ENCODE data around the gene ADCY3. TPM values are rescaled to one million over a fixed set of nuclear protein-coding genes. Genes with fewer than 3 reads are reported as not detected.

Gene ADCY3
- polyA plus RNA-seq, 1 donor (not counting 4 experiments of a cell fraction or from before 2014, with no cell fraction given) = 33.2 TPM

DNA sequence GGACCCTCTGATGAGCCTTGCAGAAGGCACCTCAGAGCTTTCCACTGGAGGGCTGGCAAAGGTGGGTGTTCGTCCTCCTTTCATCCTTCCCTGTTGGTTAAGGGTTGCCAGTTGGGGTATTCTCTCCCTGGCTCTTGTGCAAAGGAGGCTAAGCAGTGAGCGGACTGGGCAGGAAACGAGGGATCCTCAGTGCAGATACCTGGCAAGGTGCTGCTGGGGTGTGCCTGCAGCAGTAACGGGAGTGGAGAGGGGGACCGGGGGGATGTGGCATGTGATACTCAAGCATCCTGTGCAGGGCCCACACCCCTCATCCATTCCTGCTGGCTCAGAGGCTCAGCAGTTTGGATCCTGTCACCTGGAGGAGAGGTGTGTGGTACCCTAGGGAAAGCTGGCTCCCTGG is 4.2 kb upstream of the ADCY3 start:
- H3K9me1 ChIP-seq (ENCODE audit: control insufficient read depth, extremely low read depth, insufficient read depth, low read length) = no peaks in the 10 kb centered on the region
- no peaks in the 10 kb centered on the region for H4K20me1 ChIP-seq (ENCODE audit: control insufficient read depth, extremely low read depth, insufficient read depth, low read length)
- H3K9me3 ChIP-seq (ENCODE audit: control insufficient read depth, low read depth, low read length) = no peaks in the 10 kb centered on the region
- FAIRE-seq (no peak), DNase-seq (ENCODE audit: low read depth, low spot score) (no peak)
- no peak overlapping the region for H3K4me2 ChIP-seq (ENCODE audit: control insufficient read depth, extremely low read depth, insufficient read depth, low read depth, low read length)
- H3K4me1 ChIP-seq (ENCODE audit: control insufficient read depth, extremely low read depth, insufficient read depth, low read length) = peaks cover 15% of the 10 kb centered on the region
- no peak overlapping the region for H3K9ac ChIP-seq (ENCODE audit: control insufficient read depth, extremely low read depth, insufficient read depth, low read length)
- no peaks in the 10 kb centered on the region for H3K27me3 ChIP-seq (ENCODE audit: control insufficient read depth, extremely low read depth, insufficient read depth, low read length)
- no peak overlapping the region for H3K27ac ChIP-seq (ENCODE audit: control insufficient read depth, insufficient read depth, low read length)
- no peak overlapping the region for H3K4me3 ChIP-seq (ENCODE audit: control insufficient read depth in 2 of 3, extremely low read depth in 1 of 3, insufficient read depth in 2 of 3, low read depth in 1 of 3, low read length in 3 of 3)
- peaks cover 2% of the 10 kb centered on the region for H3K79me2 ChIP-seq (ENCODE audit: control insufficient read depth, insufficient read depth, low read length)
- no peaks in the 10 kb centered on the region for H3K36me3 ChIP-seq (ENCODE audit: control insufficient read depth in 2 of 2, extremely low read depth in 1 of 2, insufficient read depth in 2 of 2, low read length in 2 of 2)
- dilution Hi-C loops (cut with MboI; ENCODE audit: extremely low pct_ligation_motif_present, low sequenced_read_pairs) = no loop called here
- H2AFZ ChIP-seq (ENCODE audit: control insufficient read depth, low read length) = no peak overlapping the region
- TF ChIP-seq, protein P1, sequence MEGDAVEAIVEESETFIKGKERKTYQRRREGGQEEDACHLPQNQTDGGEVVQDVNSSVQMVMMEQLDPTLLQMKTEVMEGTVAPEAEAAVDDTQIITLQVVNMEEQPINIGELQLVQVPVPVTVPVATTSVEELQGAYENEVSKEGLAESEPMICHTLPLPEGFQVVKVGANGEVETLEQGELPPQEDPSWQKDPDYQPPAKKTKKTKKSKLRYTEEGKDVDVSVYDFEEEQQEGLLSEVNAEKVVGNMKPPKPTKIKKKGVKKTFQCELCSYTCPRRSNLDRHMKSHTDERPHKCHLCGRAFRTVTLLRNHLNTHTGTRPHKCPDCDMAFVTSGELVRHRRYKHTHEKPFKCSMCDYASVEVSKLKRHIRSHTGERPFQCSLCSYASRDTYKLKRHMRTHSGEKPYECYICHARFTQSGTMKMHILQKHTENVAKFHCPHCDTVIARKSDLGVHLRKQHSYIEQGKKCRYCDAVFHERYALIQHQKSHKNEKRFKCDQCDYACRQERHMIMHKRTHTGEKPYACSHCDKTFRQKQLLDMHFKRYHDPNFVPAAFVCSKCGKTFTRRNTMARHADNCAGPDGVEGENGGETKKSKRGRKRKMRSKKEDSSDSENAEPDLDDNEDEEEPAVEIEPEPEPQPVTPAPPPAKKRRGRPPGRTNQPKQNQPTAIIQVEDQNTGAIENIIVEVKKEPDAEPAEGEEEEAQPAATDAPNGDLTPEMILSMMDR (optimal IDR thresholded peaks at IDR 0.05 in 1 of 3, IDR thresholded peaks at IDR 0.05 in 1 of 3, conservative IDR thresholded peaks at IDR 0.05 in 1 of 3; ENCODE audit: extremely low read depth in 1 of 3, insufficient read depth in 2 of 3, low read length in 3 of 3) = no peak
- no peak for TF ChIP-seq EZH2 (IDR thresholded peaks at IDR 0.05; ENCODE audit: low read length)

DNA sequence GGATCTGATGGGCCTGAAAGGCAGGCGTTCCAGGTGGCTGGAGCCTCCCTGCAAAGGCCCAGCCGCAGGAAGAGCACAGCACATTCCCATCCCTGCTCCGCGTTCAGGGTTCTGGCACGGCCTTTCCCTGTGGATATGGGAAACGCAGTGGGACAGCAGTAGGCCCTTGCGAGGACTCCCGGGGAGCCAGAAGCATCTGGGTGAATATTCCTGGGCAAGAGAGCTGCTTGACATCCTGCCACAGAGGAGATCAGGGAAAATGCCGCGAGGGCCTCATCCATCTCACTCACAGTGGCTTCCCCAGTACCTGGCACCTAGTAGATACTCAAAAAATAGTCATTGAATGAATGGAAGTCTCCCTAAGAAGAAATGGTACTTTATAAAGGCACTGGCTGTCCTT is 3.1 kb upstream of the ADCY3 start:
- no peak for FAIRE-seq
- Histone ChIP-seq H3K9me3 (ENCODE audit: control insufficient read depth, low read depth, low read length) (no peaks in the 10 kb centered on the region), H2AFZ (ENCODE audit: control insufficient read depth, low read length) (no peak overlapping the region), H3K27ac (ENCODE audit: control insufficient read depth, insufficient read depth, low read length) (no peak overlapping the region), H3K4me3 (ENCODE audit: control insufficient read depth in 2 of 3, extremely low read depth in 1 of 3, insufficient read depth in 2 of 3, low read depth in 1 of 3, low read length in 3 of 3) (no peak overlapping the region), H3K4me1 (ENCODE audit: control insufficient read depth, extremely low read depth, insufficient read depth, low read length) (peaks cover 25% of the 10 kb centered on the region), H3K79me2 (ENCODE audit: control insufficient read depth, insufficient read depth, low read length) (peaks cover 14% of the 10 kb centered on the region), H3K4me2 (ENCODE audit: control insufficient read depth, extremely low read depth, insufficient read depth, low read depth, low read length) (no peak overlapping the region), H4K20me1 (ENCODE audit: control insufficient read depth, extremely low read depth, insufficient read depth, low read length) (no peaks in the 10 kb centered on the region), H3K27me3 (ENCODE audit: control insufficient read depth, extremely low read depth, insufficient read depth, low read length) (no peaks in the 10 kb centered on the region), H3K36me3 (ENCODE audit: control insufficient read depth in 2 of 2, extremely low read depth in 1 of 2, insufficient read depth in 2 of 2, low read length in 2 of 2) (peaks cover 0 to 5% of the 10 kb centered on the region in 2 experiments), H3K9ac (ENCODE audit: control insufficient read depth, extremely low read depth, insufficient read depth, low read length) (no peak overlapping the region), H3K9me1 (ENCODE audit: control insufficient read depth, extremely low read depth, insufficient read depth, low read length) (peaks cover 2% of the 10 kb centered on the region)
- dilution Hi-C loops (cut with MboI; ENCODE audit: extremely low pct_ligation_motif_present, low sequenced_read_pairs) = no loop called here
- no peak for DNase-seq (ENCODE audit: low read depth, low spot score)
- no peak for TF ChIP-seq EZH2 (IDR thresholded peaks at IDR 0.05; ENCODE audit: low read length)
- TF ChIP-seq, protein P1 (optimal IDR thresholded peaks at IDR 0.05 in 1 of 3, IDR thresholded peaks at IDR 0.05 in 1 of 3, conservative IDR thresholded peaks at IDR 0.05 in 1 of 3; ENCODE audit: extremely low read depth in 1 of 3, insufficient read depth in 2 of 3, low read length in 3 of 3) = no peak

Measured in keratinocyte (primary cell).